ENCODE results near the gene SNN. TPM values are rescaled to one million over a fixed set of nuclear protein-coding genes. Genes with fewer than 3 reads are reported as not detected.

The SNN gene
- polyA plus RNA-seq, 1 donor from 2014 or later, result 176 TPM

DNA sequence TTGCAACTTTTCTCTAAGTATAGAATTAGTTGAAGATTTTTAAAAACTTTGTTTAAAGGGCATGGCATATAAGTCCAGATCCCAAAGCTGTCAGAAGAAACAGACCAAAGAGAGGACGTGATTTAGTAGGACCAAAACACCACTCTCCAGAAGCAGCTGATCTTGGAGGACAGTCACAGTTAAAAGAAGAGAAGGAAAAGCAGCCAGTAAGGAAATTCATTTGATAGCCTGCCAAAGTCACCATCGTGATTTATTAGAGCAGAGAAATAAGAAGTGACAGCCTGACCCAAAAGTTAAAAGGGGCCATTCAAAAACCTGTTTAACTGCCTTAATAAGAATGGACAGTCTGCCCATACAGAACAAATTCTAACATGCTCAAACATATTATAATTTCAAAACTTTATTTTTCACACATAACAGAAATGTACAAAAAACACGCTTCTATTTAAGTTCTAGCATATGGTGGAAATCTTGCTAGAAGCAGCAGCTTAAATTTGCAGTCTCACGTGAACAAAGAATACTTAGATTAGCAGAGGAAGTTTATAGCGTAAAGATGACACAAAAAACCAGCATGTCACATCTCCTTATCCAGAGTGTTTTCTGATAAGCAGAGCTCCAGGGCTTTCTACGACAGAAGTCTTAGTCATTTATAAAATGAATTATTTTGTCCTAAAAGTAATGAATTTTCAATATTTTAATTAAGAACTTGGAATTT lies 37.2 kb downstream of the SNN start:
- H3F3A ChIP-seq (ENCODE audit: insufficient read depth, low read length, poor library complexity, severe bottlenecking), result no peaks in the 10 kb centered on the region
- no peaks in the 10 kb centered on the region for H3K36me3 ChIP-seq (ENCODE audit: insufficient read depth, low read length)
- TF ChIP-seq, protein P1, sequence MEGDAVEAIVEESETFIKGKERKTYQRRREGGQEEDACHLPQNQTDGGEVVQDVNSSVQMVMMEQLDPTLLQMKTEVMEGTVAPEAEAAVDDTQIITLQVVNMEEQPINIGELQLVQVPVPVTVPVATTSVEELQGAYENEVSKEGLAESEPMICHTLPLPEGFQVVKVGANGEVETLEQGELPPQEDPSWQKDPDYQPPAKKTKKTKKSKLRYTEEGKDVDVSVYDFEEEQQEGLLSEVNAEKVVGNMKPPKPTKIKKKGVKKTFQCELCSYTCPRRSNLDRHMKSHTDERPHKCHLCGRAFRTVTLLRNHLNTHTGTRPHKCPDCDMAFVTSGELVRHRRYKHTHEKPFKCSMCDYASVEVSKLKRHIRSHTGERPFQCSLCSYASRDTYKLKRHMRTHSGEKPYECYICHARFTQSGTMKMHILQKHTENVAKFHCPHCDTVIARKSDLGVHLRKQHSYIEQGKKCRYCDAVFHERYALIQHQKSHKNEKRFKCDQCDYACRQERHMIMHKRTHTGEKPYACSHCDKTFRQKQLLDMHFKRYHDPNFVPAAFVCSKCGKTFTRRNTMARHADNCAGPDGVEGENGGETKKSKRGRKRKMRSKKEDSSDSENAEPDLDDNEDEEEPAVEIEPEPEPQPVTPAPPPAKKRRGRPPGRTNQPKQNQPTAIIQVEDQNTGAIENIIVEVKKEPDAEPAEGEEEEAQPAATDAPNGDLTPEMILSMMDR (IDR thresholded peaks at IDR 0.05; ENCODE audit: poor library complexity, severe bottlenecking), result no peak
- no peak for TF ChIP-seq TAF1 (IDR thresholded peaks at IDR 0.05; ENCODE audit: low read depth)
- TF ChIP-seq POLR2AphosphoS5 (IDR thresholded peaks at IDR 0.05), result no peak
- TF ChIP-seq EZH2 (IDR thresholded peaks at IDR 0.05; ENCODE audit: borderline replicate concordance, insufficient read depth, low read length, poor library complexity, severe bottlenecking), result no peak
- no peak for TF ChIP-seq MXI1 (conservative IDR thresholded peaks at IDR 0.05; ENCODE audit: poor library complexity, severe bottlenecking)
- no peak for TF ChIP-seq EP300 (conservative IDR thresholded peaks at IDR 0.05; ENCODE audit: poor library complexity, severe bottlenecking)
- no peak for TF ChIP-seq RAD21 (conservative IDR thresholded peaks at IDR 0.05)
- TF ChIP-seq, protein P2, sequence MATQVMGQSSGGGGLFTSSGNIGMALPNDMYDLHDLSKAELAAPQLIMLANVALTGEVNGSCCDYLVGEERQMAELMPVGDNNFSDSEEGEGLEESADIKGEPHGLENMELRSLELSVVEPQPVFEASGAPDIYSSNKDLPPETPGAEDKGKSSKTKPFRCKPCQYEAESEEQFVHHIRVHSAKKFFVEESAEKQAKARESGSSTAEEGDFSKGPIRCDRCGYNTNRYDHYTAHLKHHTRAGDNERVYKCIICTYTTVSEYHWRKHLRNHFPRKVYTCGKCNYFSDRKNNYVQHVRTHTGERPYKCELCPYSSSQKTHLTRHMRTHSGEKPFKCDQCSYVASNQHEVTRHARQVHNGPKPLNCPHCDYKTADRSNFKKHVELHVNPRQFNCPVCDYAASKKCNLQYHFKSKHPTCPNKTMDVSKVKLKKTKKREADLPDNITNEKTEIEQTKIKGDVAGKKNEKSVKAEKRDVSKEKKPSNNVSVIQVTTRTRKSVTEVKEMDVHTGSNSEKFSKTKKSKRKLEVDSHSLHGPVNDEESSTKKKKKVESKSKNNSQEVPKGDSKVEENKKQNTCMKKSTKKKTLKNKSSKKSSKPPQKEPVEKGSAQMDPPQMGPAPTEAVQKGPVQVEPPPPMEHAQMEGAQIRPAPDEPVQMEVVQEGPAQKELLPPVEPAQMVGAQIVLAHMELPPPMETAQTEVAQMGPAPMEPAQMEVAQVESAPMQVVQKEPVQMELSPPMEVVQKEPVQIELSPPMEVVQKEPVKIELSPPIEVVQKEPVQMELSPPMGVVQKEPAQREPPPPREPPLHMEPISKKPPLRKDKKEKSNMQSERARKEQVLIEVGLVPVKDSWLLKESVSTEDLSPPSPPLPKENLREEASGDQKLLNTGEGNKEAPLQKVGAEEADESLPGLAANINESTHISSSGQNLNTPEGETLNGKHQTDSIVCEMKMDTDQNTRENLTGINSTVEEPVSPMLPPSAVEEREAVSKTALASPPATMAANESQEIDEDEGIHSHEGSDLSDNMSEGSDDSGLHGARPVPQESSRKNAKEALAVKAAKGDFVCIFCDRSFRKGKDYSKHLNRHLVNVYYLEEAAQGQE (IDR thresholded peaks at IDR 0.05; ENCODE audit: borderline replicate concordance), result no peak
- no peak for TF ChIP-seq SMC3 (conservative IDR thresholded peaks at IDR 0.05; ENCODE audit: poor library complexity)
- H4K20me1 ChIP-seq (ENCODE audit: insufficient read depth), result no peaks in the 10 kb centered on the region
- H3K4me2 ChIP-seq (ENCODE audit: low read length), result no peak overlapping the region
- H3K4me3 ChIP-seq (ENCODE audit: low read length), result no peak overlapping the region
- H3K9me2 ChIP-seq (ENCODE audit: insufficient read depth, low read length), result no peaks in the 10 kb centered on the region
- no peaks in the 10 kb centered on the region for H3K9me3 ChIP-seq (ENCODE audit: low read length)
- no peaks in the 10 kb centered on the region for H3K27me3 ChIP-seq (ENCODE audit: insufficient read depth, low read depth, low read length)
- no peaks in the 10 kb centered on the region for H3K79me2 ChIP-seq (replicated peaks; ENCODE audit: insufficient read depth, low read length)
- no peak overlapping the region for H2AFZ ChIP-seq (ENCODE audit: low read depth, low read length)
- H3K27ac ChIP-seq (ENCODE audit: low read length), result no peak overlapping the region
- H3K9ac ChIP-seq (ENCODE audit: low read length), result no peak overlapping the region

DNA sequence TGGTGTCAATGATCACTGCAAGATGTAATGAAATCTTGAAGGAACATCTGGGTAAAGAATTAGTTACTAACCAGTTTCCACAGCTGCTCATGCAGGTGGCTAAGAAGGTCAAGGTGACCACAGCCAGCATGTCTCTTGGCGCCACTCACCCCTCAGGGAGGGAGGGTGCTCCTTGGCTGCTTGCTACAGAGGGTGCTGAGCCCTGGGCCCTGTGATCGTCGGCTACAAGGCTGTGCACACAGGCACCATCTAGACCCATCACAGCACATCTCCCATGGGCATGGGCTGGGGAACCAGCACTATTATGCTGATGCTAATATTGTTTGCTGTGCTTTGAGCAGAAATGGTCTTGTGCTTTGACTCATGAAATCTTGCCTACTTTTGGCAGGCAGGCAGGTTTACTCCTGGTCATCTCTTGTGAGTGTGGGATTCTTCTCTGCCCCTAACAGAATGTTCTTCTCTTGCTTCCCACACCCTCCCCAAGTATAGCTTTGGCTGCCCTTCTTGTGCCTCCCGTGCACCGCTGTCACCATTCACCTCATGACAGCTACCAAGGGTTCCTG lies 38.0 kb downstream of the SNN start:
- Histone ChIP-seq H3K27me3 (ENCODE audit: insufficient read depth, low read depth, low read length) (no peaks in the 10 kb centered on the region), H3K4me3 (ENCODE audit: low read length) (no peak overlapping the region), H3K27ac (ENCODE audit: low read length) (no peak overlapping the region), H3K36me3 (ENCODE audit: insufficient read depth, low read length) (no peaks in the 10 kb centered on the region), H2AFZ (ENCODE audit: low read depth, low read length) (no peak overlapping the region), H3K79me2 (replicated peaks; ENCODE audit: insufficient read depth, low read length) (no peaks in the 10 kb centered on the region), H4K20me1 (ENCODE audit: insufficient read depth) (no peaks in the 10 kb centered on the region), H3K4me2 (ENCODE audit: low read length) (no peak overlapping the region), H3K9me3 (ENCODE audit: low read length) (no peaks in the 10 kb centered on the region), H3K9me2 (ENCODE audit: insufficient read depth, low read length) (no peaks in the 10 kb centered on the region), H3K9ac (ENCODE audit: low read length) (no peak overlapping the region), H3F3A (ENCODE audit: insufficient read depth, low read length, poor library complexity, severe bottlenecking) (no peaks in the 10 kb centered on the region)
- no peak for TF ChIP-seq MXI1 (conservative IDR thresholded peaks at IDR 0.05; ENCODE audit: poor library complexity, severe bottlenecking)
- TF ChIP-seq, protein P2 (IDR thresholded peaks at IDR 0.05; ENCODE audit: borderline replicate concordance), result no peak
- TF ChIP-seq TAF1 (IDR thresholded peaks at IDR 0.05; ENCODE audit: low read depth), result no peak
- TF ChIP-seq SMC3 (conservative IDR thresholded peaks at IDR 0.05; ENCODE audit: poor library complexity), result no peak

Measured in neural cell (in vitro differentiated cells).